ENCODE data around the gene CTAG1B. TPM values are rescaled to one million over a fixed set of nuclear protein-coding genes. Genes with fewer than 3 reads are reported as not detected.
"Not testable (repeated sequence)": the region's sequence is repeated elsewhere in the genome, so short reads cannot be mapped to it uniquely, and the experiment has no call there.

Gene CTAG1B
- total RNA-seq, 2 donors from 2014 or later = not detected

GRCh38 chrX:154593201-154593600, 25.9 kb downstream of the CTAG1B start:
- peaks cover 3% of the 10 kb centered on the region for H3K4me1 Mint-ChIP-seq
- DNase-seq (no peak), ATAC-seq (no peak)
- no peaks in the 10 kb centered on the region for H3K9me3 ChIP-seq (ENCODE audit: control insufficient read depth, low read length, poor library complexity, severe bottlenecking)
- peaks cover 3% of the 10 kb centered on the region for H3K36me3 Mint-ChIP-seq (ENCODE audit: low read depth)
- H3K27ac Mint-ChIP-seq = no peak overlapping the region
- H3K4me3 Mint-ChIP-seq = no peak overlapping the region
- H3K27me3 Mint-ChIP-seq = no peaks in the 10 kb centered on the region

- no peaks in the 10 kb centered on the region for H3K9me3 ChIP-seq (ENCODE audit: control insufficient read depth, low read length, poor library complexity, severe bottlenecking)
- no peak for ATAC-seq
- peaks cover 3% of the 10 kb centered on the region for H3K4me1 Mint-ChIP-seq
- H3K36me3 Mint-ChIP-seq (ENCODE audit: low read depth) = peaks cover 3% of the 10 kb centered on the region
- DNase-seq = no peak
- H3K27me3 Mint-ChIP-seq = no peaks in the 10 kb centered on the region
- no peak overlapping the region for H3K4me3 Mint-ChIP-seq
- no peak overlapping the region for H3K27ac Mint-ChIP-seq
Observed at GRCh38 chrX:154592505-154592904, 26.6 kb downstream of the CTAG1B start.

- H3K36me3 Mint-ChIP-seq (ENCODE audit: low read depth); H3K4me3 Mint-ChIP-seq; H3K27me3 Mint-ChIP-seq; H3K4me1 Mint-ChIP-seq; DNase-seq; ATAC-seq; H3K27ac Mint-ChIP-seq; H3K9me3 ChIP-seq (ENCODE audit: control insufficient read depth, low read length, poor library complexity, severe bottlenecking): not testable (repeated sequence)
Observed at GRCh38 chrX:154590415-154590814, 28.7 kb downstream of the CTAG1B start.

- not testable (repeated sequence) for H3K27ac Mint-ChIP-seq; H3K4me3 Mint-ChIP-seq; H3K4me1 Mint-ChIP-seq; H3K27me3 Mint-ChIP-seq; H3K9me3 ChIP-seq (ENCODE audit: control insufficient read depth, low read length, poor library complexity, severe bottlenecking); H3K36me3 Mint-ChIP-seq (ENCODE audit: low read depth); ATAC-seq; DNase-seq
Observed at GRCh38 chrX:154584585-154585183, 34.4 kb downstream of the CTAG1B start, which contains the start of gene CTAG1A. Gene CTAG1A (plus strand): TSS chrX:154585133. CDS start chrX:154585207, 74 bp downstream.

- not testable (repeated sequence) for DNase-seq; ATAC-seq; H3K27me3 Mint-ChIP-seq; H3K4me1 Mint-ChIP-seq; H3K4me3 Mint-ChIP-seq; H3K9me3 ChIP-seq (ENCODE audit: control insufficient read depth, low read length, poor library complexity, severe bottlenecking); H3K27ac Mint-ChIP-seq; H3K36me3 Mint-ChIP-seq (ENCODE audit: low read depth)
Observed at GRCh38 chrX:154582994-154583393, 36.1 kb downstream of the CTAG1B start.

GRCh38 chrX:154575076-154575475, 44.0 kb downstream of the CTAG1B start:
- H3K9me3 ChIP-seq (ENCODE audit: control insufficient read depth, low read length, poor library complexity, severe bottlenecking); H3K4me1 Mint-ChIP-seq; DNase-seq; H3K27ac Mint-ChIP-seq; H3K27me3 Mint-ChIP-seq; H3K4me3 Mint-ChIP-seq; H3K36me3 Mint-ChIP-seq (ENCODE audit: low read depth): not testable (repeated sequence)
- ATAC-seq = peak; percentile 63

GRCh38 chrX:154573061-154573460, 46.0 kb downstream of the CTAG1B start:
- not testable (repeated sequence) for H3K4me1 Mint-ChIP-seq; H3K4me3 Mint-ChIP-seq; H3K27me3 Mint-ChIP-seq; DNase-seq; H3K27ac Mint-ChIP-seq; H3K9me3 ChIP-seq (ENCODE audit: control insufficient read depth, low read length, poor library complexity, severe bottlenecking); ATAC-seq; H3K36me3 Mint-ChIP-seq (ENCODE audit: low read depth)

GRCh38 chrX:154570361-154570760, 48.7 kb downstream of the CTAG1B start:
- not testable (repeated sequence) for ATAC-seq; H3K36me3 Mint-ChIP-seq (ENCODE audit: low read depth); H3K27ac Mint-ChIP-seq; H3K9me3 ChIP-seq (ENCODE audit: control insufficient read depth, low read length, poor library complexity, severe bottlenecking); DNase-seq; H3K4me1 Mint-ChIP-seq; H3K27me3 Mint-ChIP-seq; H3K4me3 Mint-ChIP-seq

Other genes starting within 250 kb of the CTAG1B start
- gene FLNA, start 244.6 kb downstream of the CTAG1B start, total RNA-seq = 1,000 to 10,000 TPM; 1,780 to 2,536 TPM
- gene EMD, start 240.0 kb downstream of the CTAG1B start, total RNA-seq = 100 to 1,000 TPM; 121 to 132 TPM
- gene RPL10, start 220.9 kb downstream of the CTAG1B start, total RNA-seq = 1,000 to 10,000 TPM; 4,596 to 4,820 TPM
- gene DNASE1L1, start 210.0 kb downstream of the CTAG1B start, total RNA-seq = 10 to 100 TPM; 20.5 to 22.6 TPM
- 10 to 100 TPM; 84.1 to 95.7 TPM for gene TAFAZZIN, start 207.7 kb downstream of the CTAG1B start, total RNA-seq
- 10 to 100 TPM; 41.4 to 43.0 TPM for gene ATP6AP1, start 190.6 kb downstream of the CTAG1B start, total RNA-seq
- 100 to 1,000 TPM; 189 to 223 TPM for gene GDI1, start 182.1 kb downstream of the CTAG1B start, total RNA-seq
- 10 to 100 TPM; 58.1 to 58.6 TPM for gene FAM50A, start 175.1 kb downstream of the CTAG1B start, total RNA-seq
- 10 to 100 TPM; 66.3 to 78.6 TPM for gene PLXNA3, start 161.0 kb downstream of the CTAG1B start, total RNA-seq
- gene LAGE3, start 140.0 kb downstream of the CTAG1B start, total RNA-seq = 1 to 10 TPM; 9.1 to 9.5 TPM
- 10 to 100 TPM; 15.2 to 30.6 TPM for gene UBL4A, start 132.7 kb downstream of the CTAG1B start, total RNA-seq
- 10 to 100 TPM; 23.9 to 29.5 TPM for gene SLC10A3, start 128.7 kb downstream of the CTAG1B start, total RNA-seq
- 10 to 100 TPM; 32.5 to 34.0 TPM for gene FAM3A, start 103.0 kb downstream of the CTAG1B start, total RNA-seq
- 10 to 100 TPM; 28.5 to 44.9 TPM for gene G6PD, start 72.4 kb downstream of the CTAG1B start, total RNA-seq
- gene IKBKG, start 71.7 kb downstream of the CTAG1B start, total RNA-seq = 10 to 100 TPM; 35.9 to 45.1 TPM
- not detected for gene CTAG1A, start 34.1 kb downstream of the CTAG1B start, total RNA-seq
- not detected for gene CTAG2, start 34.3 kb upstream of the CTAG1B start, total RNA-seq
- gene GAB3, start 131.8 kb upstream of the CTAG1B start, total RNA-seq = 10 to 100 TPM; 17.7 to 18.4 TPM
- 10 to 100 TPM; 46.6 to 60.7 TPM for gene DKC1, start 143.6 kb upstream of the CTAG1B start, total RNA-seq
- gene MPP1, start 186.2 kb upstream of the CTAG1B start, total RNA-seq = 10 to 100 TPM in 1 of 2 donors, 1 to 10 TPM in 1; 9.0 to 75.0 TPM
- gene SMIM9, start 215.4 kb upstream of the CTAG1B start, total RNA-seq = not detected